Naive thymus-derived CD8-positive, alpha-beta T cell (primary cell): Measurements from ENCODE around the gene ITGA6. TPM values are rescaled to one million over a fixed set of nuclear protein-coding genes. Genes with fewer than 3 reads are reported as not detected.

Experiments used
- ATAC-seq, 2 donors: fragments of 150-1000 bp; cut with Tn5 transposase in 1 of 2; sonication (Bioruptor Pico), chemical (Tn5 transposase) in 1 of 2; 1 replicate in 1 of 2; 2 replicates in 1 of 2; pipeline ENCODE4 v1.10.0; 2021; ENCODE audit warnings: mild to moderate bottlenecking in 2 of 2, moderate library complexity in 2 of 2
- POLR2A ChIA-PET: fragments of 350-600 bp; sonication (Branson Sonifier 250); formaldehyde crosslinking; loops from one replicate; lab custom pipeline; 2021; ENCODE audit warnings: antibody characterized with exemption; lab: Charles Lee
- DNase-seq, 10 donors: peaks; one replicate each; pipeline versions ENCODE4 v3.0.0 to v3.0.0-alpha.2; 2020 to 2022
- H3K27ac Mint-ChIP-seq, 10 donors: one replicate each; pipeline ENCODE4 v1.8.0; 2020 to 2022; ENCODE audit warnings: mild to moderate bottlenecking in 10 of 10, mixed read lengths in 10 of 10, moderate library complexity in 4 of 10, inconsistent platforms in 1 of 10
- H3K27me3 Mint-ChIP-seq, 5 donors: one replicate each; pipeline ENCODE4 v1.8.0; 2021 to 2022; ENCODE audit warnings: mixed read lengths in 5 of 5
- H3K36me3 Mint-ChIP-seq, 3 donors: one replicate each; pipeline ENCODE4 v1.8.0; 2020 to 2022; ENCODE audit warnings: mixed read lengths in 3 of 3, mild to moderate bottlenecking in 2 of 3, inconsistent platforms in 1 of 3
- H3K4me1 Mint-ChIP-seq, 4 donors: one replicate each; pipeline ENCODE4 v1.8.0; 2021 to 2022; ENCODE audit warnings: mixed read lengths in 4 of 4
- H3K4me3 Mint-ChIP-seq, 10 donors: one replicate each; pipeline ENCODE4 v1.8.0; 2020 to 2022; ENCODE audit warnings: mild to moderate bottlenecking in 10 of 10, mixed read lengths in 10 of 10, moderate library complexity in 6 of 10, inconsistent platforms in 1 of 10
- H3K9me3 Mint-ChIP-seq, 9 donors: one replicate each; pipeline ENCODE4 v1.8.0; 2020 to 2022; ENCODE audit warnings: mixed read lengths in 9 of 9, mild to moderate bottlenecking in 3 of 9, inconsistent platforms in 1 of 9, moderate library complexity in 1 of 9
- polyA plus RNA-seq, 3 donors: library from polyadenylated mRNA; unstranded; fragments of 300-500 nt; fragmentation: Illumina TruSeq; gene quantifications; one replicate each; pipeline ENCODE4 v1.2.3, GENCODE V29; 2021
- total RNA-seq, 8 experiments: library from RNA in 2 of 8; stranded (reverse) in 2 of 8; gene quantifications; one replicate each; pipeline ENCODE4 v1.2.3 and lab custom pipeline; 2021 to 2026

The ITGA6 gene
- total and polyA plus RNA-seq, 5 experiments from 2014 or later: 58.4 to 127 (median 80.0) TPM

DNA sequence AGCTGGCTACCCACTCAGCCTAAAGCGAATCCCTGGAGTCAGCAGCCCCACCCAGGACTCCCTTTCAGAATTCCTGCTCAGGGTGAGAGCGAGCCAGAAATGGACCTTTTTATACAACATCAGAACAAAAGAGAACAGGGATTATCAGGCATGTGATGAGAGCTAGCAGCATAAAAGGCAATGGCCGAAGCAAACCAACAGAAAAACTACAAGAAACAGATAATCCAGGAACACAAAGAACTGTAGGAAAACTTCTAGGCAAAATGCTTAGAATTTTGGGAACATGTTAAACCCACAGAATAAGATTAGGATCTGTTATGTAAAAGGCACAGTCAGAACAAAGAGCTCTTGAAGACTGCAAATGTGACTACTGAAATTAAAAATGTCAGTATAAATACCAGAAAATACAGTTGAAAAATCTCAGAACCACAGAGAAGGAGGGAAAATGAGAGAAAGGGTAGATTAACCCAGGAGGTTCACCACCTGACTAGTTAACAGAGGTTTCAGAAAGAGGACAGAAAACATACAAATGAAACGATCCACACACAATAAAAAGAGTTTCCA lies 31.3 kb downstream of the ITGA6 start:
- no peak for DNase-seq
- peaks cover 62 to 96% (median 95%) of the 10 kb centered on the region in 4 donors for H3K4me1 Mint-ChIP-seq
- H3K4me3 Mint-ChIP-seq: peak overlapping the region in 8 of 10 donors; percentile 35 to 89 (median 69)
- peak overlapping the region; percentile 79 to 98 (median 91) for H3K27ac Mint-ChIP-seq
- no peaks in the 10 kb centered on the region for H3K27me3 Mint-ChIP-seq
- H3K36me3 Mint-ChIP-seq: peaks cover 0 to 22% (median 0%) of the 10 kb centered on the region in 3 donors
- ATAC-seq: no peak
- POLR2A ChIA-PET: interaction anchor here (0.6 to 11.1 kb wide), 3 partner anchors 13 to 28 kb away, joined by 5 to 304 read pairs (median 91); partner anchors contain the start of gene ITGA6
- H3K9me3 Mint-ChIP-seq: no peaks in the 10 kb centered on the region

- ATAC-seq (no peak), DNase-seq (peak in 2 of 10 donors; percentile 34 to 39)
- Mint-ChIP-seq H3K4me3 (peak overlapping the region; percentile 72 to 94 (median 88)), H3K36me3 (peaks cover 0 to 15% (median 5%) of the 10 kb centered on the region in 3 donors), H3K27ac (peak overlapping the region; percentile 84 to 98 (median 94)), H3K27me3 (no peaks in the 10 kb centered on the region), H3K9me3 (no peaks in the 10 kb centered on the region), H3K4me1 (peaks cover 60 to 96% (median 95%) of the 10 kb centered on the region in 4 donors)
- POLR2A ChIA-PET: interaction anchor here (0.8 to 11.1 kb wide), 11 partner anchors 9 to 287 kb away, joined by 3 to 304 read pairs (median 6); partner anchors contain the start of genes ITGA6 and PDK1
Measured at GRCh38 chr2:172460780-172461201, 33.4 kb downstream of the ITGA6 start.

- POLR2A ChIA-PET: interaction anchor here (0.7 to 11.1 kb wide), 17 partner anchors 9 to 373 kb away, joined by 3 to 304 read pairs (median 5); partner anchors contain the start of genes ITGA6 and PDK1
- DNase-seq (peak; percentile 64 to 85 (median 79)), ATAC-seq (peak; percentile 52 to 64)
- Mint-ChIP-seq H3K27ac (peak overlapping the region; percentile 74 to 98 (median 95)), H3K4me3 (peak overlapping the region; percentile 81 to 94 (median 88)), H3K36me3 (peaks cover 0 to 21% (median 9%) of the 10 kb centered on the region in 3 donors), H3K9me3 (no peaks in the 10 kb centered on the region), H3K27me3 (no peaks in the 10 kb centered on the region), H3K4me1 (peaks cover 61 to 95% (median 92%) of the 10 kb centered on the region in 4 donors)
Measured at GRCh38 chr2:172461591-172462372, 34.4 kb downstream of the ITGA6 start.

GRCh38 chr2:172462373-172462848 lies 35.0 kb downstream of the ITGA6 start:
- H3K9me3 Mint-ChIP-seq: no peaks in the 10 kb centered on the region
- H3K27me3 Mint-ChIP-seq: no peaks in the 10 kb centered on the region

GRCh38 chr2:172462849-172463381 lies 35.5 kb downstream of the ITGA6 start:
- Mint-ChIP-seq H3K36me3 (peaks cover 4 to 28% (median 10%) of the 10 kb centered on the region in 3 donors), H3K9me3 (no peaks in the 10 kb centered on the region), H3K4me3 (peak overlapping the region; percentile 81 to 94 (median 88)), H3K27ac (peak overlapping the region; percentile 74 to 98 (median 95)), H3K27me3 (no peaks in the 10 kb centered on the region), H3K4me1 (peaks cover 58 to 93% (median 88%) of the 10 kb centered on the region in 4 donors)
- ATAC-seq (peak; percentile 75 to 88), DNase-seq (peak in 9 of 10 donors; percentile 34 to 89 (median 71))
- POLR2A ChIA-PET: interaction anchor here (0.6 to 11.1 kb wide), 14 partner anchors 10 to 361 kb away, joined by 3 to 304 read pairs (median 6); partner anchors contain the start of gene ITGA6

More at GRCh38 chr2:172462373-172462848, 35.0 kb downstream of the ITGA6 start:
- DNase-seq: peak in 4 of 10 donors; percentile 15 to 53 (median 32)
- ATAC-seq: peak; percentile 37 to 45
- Mint-ChIP-seq H3K27ac (peak overlapping the region; percentile 74 to 98 (median 95)), H3K36me3 (peaks cover 4 to 28% (median 9%) of the 10 kb centered on the region in 3 donors), H3K4me1 (peaks cover 63 to 97% (median 92%) of the 10 kb centered on the region in 4 donors), H3K4me3 (peak overlapping the region; percentile 81 to 94 (median 88))
- POLR2A ChIA-PET: interaction anchor here (0.6 to 11.1 kb wide), 15 partner anchors 10 to 360 kb away, joined by 3 to 304 read pairs (median 5); partner anchors contain the start of gene ITGA6

- Mint-ChIP-seq H3K27ac (peak overlapping the region; percentile 74 to 98 (median 95)), H3K4me3 (peak overlapping the region; percentile 45 to 94 (median 88)), H3K27me3 (no peaks in the 10 kb centered on the region), H3K36me3 (peaks cover 8 to 37% (median 21%) of the 10 kb centered on the region in 3 donors), H3K9me3 (no peaks in the 10 kb centered on the region), H3K4me1 (peaks cover 46 to 87% (median 73%) of the 10 kb centered on the region in 4 donors)
- ATAC-seq (no peak), DNase-seq (no peak)
- POLR2A ChIA-PET: interaction anchor here (1.2 to 11.1 kb wide), 3 partner anchors 9 to 34 kb away, joined by 3 to 304 read pairs (median 6); partner anchors contain the start of gene ITGA6
Measured at GRCh38 chr2:172464400-172465129, 37.2 kb downstream of the ITGA6 start.

DNA sequence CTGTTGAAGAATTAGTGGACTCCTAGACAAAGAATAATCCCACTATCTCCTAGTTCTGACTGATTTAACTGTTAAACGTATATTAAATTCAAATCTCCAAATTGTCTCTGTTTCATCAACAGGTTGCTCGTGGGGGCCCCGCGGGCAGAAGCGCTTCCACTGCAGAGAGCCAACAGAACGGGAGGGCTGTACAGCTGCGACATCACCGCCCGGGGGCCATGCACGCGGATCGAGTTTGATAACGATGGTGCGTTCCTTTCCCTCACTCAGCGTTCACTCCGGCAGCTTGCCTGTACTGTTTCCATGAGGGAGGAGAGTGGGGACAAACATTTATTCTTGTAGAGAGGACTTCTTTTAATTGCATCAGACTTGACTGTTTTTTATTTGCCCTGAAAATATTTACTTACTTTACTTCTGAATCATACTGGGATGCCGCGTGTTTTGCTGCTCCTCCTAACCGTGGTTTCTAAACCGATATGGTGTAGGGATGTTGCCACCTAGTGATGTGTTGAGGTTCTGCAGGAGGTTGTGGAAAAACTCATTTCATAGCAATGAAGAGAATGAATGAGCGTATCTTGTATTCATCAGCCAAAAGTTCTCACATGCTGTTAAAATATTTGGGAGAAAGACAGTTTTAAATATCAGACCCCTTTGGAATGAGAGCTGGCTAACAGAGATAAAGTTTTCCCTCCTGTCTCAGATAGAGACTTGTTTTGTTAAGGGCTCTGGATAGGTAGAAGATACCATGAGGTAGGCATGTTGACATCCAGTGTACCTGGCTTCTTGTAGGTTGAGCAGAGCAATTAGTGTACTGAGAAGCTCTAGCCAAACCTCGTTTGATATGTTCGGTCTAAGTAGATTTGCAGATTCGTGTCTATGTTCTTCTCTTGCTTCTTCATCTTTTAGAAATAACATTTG lies 38.3 kb downstream of the ITGA6 start:
- H3K4me3 Mint-ChIP-seq: peak overlapping the region; percentile 48 to 94 (median 84)
- H3K27ac Mint-ChIP-seq: peak overlapping the region; percentile 74 to 98 (median 95)
- ATAC-seq (peak; percentile 18 to 20), DNase-seq (peak; percentile 29 to 88 (median 72))
- H3K4me1 Mint-ChIP-seq: peaks cover 38 to 77% (median 66%) of the 10 kb centered on the region in 4 donors
- POLR2A ChIA-PET: interaction anchor here (1.2 to 11.1 kb wide), 4 partner anchors 11 to 35 kb away, joined by 3 to 304 read pairs (median 4); partner anchors contain the start of gene ITGA6
- H3K36me3 Mint-ChIP-seq: peaks cover 8 to 44% (median 23%) of the 10 kb centered on the region in 3 donors
- H3K9me3 Mint-ChIP-seq: no peaks in the 10 kb centered on the region
- no peaks in the 10 kb centered on the region for H3K27me3 Mint-ChIP-seq

DNA sequence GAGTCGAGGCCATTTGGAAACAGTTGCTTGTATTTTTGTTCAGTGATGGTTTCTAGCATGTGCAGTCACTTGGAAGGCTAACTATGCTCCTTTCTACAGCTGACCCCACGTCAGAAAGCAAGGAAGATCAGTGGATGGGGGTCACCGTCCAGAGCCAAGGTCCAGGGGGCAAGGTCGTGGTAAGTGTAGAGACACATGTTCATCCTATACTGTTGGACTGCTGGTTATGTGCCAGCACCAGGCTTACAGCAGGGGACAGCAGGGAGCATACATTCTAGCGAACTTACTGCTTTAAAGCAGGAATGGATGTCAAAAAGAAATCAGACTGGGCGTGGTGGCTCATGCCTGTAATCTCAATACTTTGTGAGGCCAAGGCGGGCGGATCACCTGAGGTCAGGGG lies 40.0 kb downstream of the ITGA6 start:
- DNase-seq (no peak), ATAC-seq (no peak)
- Mint-ChIP-seq H3K27me3 (no peaks in the 10 kb centered on the region), H3K36me3 (peaks cover 8 to 60% (median 32%) of the 10 kb centered on the region in 3 donors), H3K27ac (peak overlapping the region; percentile 7 to 98 (median 81)), H3K9me3 (no peaks in the 10 kb centered on the region), H3K4me3 (no peak overlapping the region), H3K4me1 (peaks cover 37 to 77% (median 65%) of the 10 kb centered on the region in 4 donors)
- POLR2A ChIA-PET: interaction anchor here (1.6 to 11.1 kb wide), 2 partner anchors 9 to 37 kb away, joined by 5 to 304 read pairs; partner anchors contain the start of gene ITGA6

- Mint-ChIP-seq H3K4me3 (peak overlapping the region in 8 of 10 donors; percentile 10 to 70 (median 64)), H3K4me1 (peaks cover 27 to 65% (median 48%) of the 10 kb centered on the region in 4 donors), H3K9me3 (no peaks in the 10 kb centered on the region), H3K36me3 (peaks cover 12 to 88% (median 40%) of the 10 kb centered on the region in 3 donors), H3K27ac (peak overlapping the region in 9 of 10 donors; percentile 47 to 95 (median 81)), H3K27me3 (no peaks in the 10 kb centered on the region)
- DNase-seq (no peak), ATAC-seq (no peak)
- POLR2A ChIA-PET: interaction anchor here (0.7 to 1.6 kb wide), 3 partner anchors 31 to 142 kb away, joined by 3 read pairs; no protein-coding TSS in a partner anchor
Measured at GRCh38 chr2:172470958-172471922, 43.9 kb downstream of the ITGA6 start.
